Measurements from ENCODE around the gene SPOCK3. TPM values are rescaled to one million over a fixed set of nuclear protein-coding genes. Genes with fewer than 3 reads are reported as not detected.

The SPOCK3 gene
- total RNA-seq, 1 donor from 2014 or later: 0.74 TPM

GRCh38 chr4:166688835-166689234 lies 545.5 kb downstream of the SPOCK3 start:
- Histone ChIP-seq H3K36me3 (no peaks in the 10 kb centered on the region), H3K27me3 (ENCODE audit: low read depth) (no peaks in the 10 kb centered on the region), H3K9me3 (no peaks in the 10 kb centered on the region), H3K4me1 (no peaks in the 10 kb centered on the region), H3K4me3 (no peak overlapping the region), H3K27ac (no peak overlapping the region)
- ATAC-seq: no peak
- no peak for DNase-seq
- intact Hi-C loops (cut with DNase I): no loop called here
- TF ChIP-seq CTCF (IDR thresholded peaks at IDR 0.05): no peak

GRCh38 chr4:166687828-166688227 lies 546.5 kb downstream of the SPOCK3 start:
- Histone ChIP-seq H3K36me3 (no peaks in the 10 kb centered on the region), H3K4me3 (no peak overlapping the region), H3K9me3 (no peaks in the 10 kb centered on the region), H3K27ac (no peak overlapping the region), H3K4me1 (no peaks in the 10 kb centered on the region), H3K27me3 (ENCODE audit: low read depth) (no peaks in the 10 kb centered on the region)
- TF ChIP-seq CTCF (IDR thresholded peaks at IDR 0.05): no peak
- intact Hi-C loops (cut with DNase I): no loop called here
- DNase-seq: no peak
- ATAC-seq: no peak
